Measurements from ENCODE around the gene NLE1. TPM values are rescaled to one million over a fixed set of nuclear protein-coding genes. Genes with fewer than 3 reads are reported as not detected.
"Not testable (repeated sequence)": the region's sequence is repeated elsewhere in the genome, so short reads cannot be mapped to it uniquely, and the experiment has no call there.

NLE1 gene
- total and polyA plus RNA-seq, 2 experiments from 2014 or later: 3.9 to 12.7 TPM

DNA sequence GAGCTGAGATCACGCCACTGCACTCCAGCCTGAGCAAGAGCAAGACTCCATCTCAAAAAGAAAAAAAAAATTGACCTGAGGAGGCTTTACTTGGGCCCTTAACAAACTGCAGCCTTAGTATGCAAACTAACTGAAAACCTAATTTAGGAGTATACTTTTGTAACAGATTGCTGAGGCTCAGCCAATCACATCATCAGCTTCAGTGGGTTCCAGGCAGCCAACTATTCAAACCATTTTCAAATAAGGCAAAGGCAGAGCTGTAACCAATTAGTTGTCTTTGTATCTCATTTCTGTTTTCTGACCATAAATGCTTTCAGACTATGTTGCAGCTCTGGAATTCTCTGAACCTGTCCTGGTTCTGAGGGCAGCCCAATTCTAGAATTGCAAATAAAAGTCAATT, 46.4 kb downstream of the NLE1 start:
- Histone ChIP-seq H3K9me3 (ENCODE audit: low read depth) (no peaks in the 10 kb centered on the region), H3K27me3 (no peaks in the 10 kb centered on the region), H2AFZ (no peak overlapping the region), H3K4me1 (ENCODE audit: insufficient read depth) (no peaks in the 10 kb centered on the region), H3K4me3 (no peak overlapping the region), H3K79me2 (no peaks in the 10 kb centered on the region), H3K36me3 (replicated peaks; ENCODE audit: insufficient read depth, low read depth) (no peaks in the 10 kb centered on the region), H3K27ac (no peak overlapping the region), H4K20me1 (ENCODE audit: insufficient read depth, poor library complexity, severe bottlenecking) (no peaks in the 10 kb centered on the region), H3K9me2 (replicated peaks; ENCODE audit: insufficient read depth) (no peaks in the 10 kb centered on the region), H3K4me2 (no peak overlapping the region)
- WGBS (ENCODE audit: low lambda C conversion rate, missing lambda C conversion rate): 94% methylated on average over 1 of the region's 1 CpG
- no peak for DNase-seq (ENCODE audit: low spot score)
- no peak for TF ChIP-seq EZH2phosphoT487 (IDR thresholded peaks at IDR 0.05; ENCODE audit: low read depth, severe bottlenecking, unreplicated experiment)
- TF ChIP-seq, protein P1, sequence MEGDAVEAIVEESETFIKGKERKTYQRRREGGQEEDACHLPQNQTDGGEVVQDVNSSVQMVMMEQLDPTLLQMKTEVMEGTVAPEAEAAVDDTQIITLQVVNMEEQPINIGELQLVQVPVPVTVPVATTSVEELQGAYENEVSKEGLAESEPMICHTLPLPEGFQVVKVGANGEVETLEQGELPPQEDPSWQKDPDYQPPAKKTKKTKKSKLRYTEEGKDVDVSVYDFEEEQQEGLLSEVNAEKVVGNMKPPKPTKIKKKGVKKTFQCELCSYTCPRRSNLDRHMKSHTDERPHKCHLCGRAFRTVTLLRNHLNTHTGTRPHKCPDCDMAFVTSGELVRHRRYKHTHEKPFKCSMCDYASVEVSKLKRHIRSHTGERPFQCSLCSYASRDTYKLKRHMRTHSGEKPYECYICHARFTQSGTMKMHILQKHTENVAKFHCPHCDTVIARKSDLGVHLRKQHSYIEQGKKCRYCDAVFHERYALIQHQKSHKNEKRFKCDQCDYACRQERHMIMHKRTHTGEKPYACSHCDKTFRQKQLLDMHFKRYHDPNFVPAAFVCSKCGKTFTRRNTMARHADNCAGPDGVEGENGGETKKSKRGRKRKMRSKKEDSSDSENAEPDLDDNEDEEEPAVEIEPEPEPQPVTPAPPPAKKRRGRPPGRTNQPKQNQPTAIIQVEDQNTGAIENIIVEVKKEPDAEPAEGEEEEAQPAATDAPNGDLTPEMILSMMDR (IDR thresholded peaks at IDR 0.05; ENCODE audit: poor library complexity): no peak
- no peak for TF ChIP-seq EZH2 (IDR thresholded peaks at IDR 0.05; ENCODE audit: borderline replicate concordance)

DNA sequence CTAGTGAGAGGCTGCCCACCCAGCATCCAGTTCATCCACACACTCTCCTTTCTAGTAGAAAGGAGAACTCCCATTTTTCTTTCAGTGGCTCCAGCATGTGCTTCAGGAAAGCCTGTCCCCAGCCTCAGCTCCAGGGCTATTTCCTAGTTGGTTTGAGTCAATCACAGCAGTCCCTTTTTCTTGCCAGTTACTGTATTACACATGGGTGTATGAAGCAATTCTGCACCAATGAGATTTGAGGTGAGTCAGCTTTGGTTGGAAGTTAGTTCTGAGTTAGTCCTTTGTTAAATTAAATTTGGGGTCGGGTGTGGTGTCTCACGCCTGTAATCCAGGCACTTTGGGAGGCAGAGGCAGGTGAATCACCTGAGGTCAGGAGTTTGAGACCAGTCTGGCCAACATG, 47.2 kb downstream of the NLE1 start:
- H3K27ac ChIP-seq: no peak overlapping the region
- H3K27me3 ChIP-seq: no peaks in the 10 kb centered on the region
- H4K20me1 ChIP-seq (ENCODE audit: insufficient read depth, poor library complexity, severe bottlenecking): no peaks in the 10 kb centered on the region
- TF ChIP-seq EZH2phosphoT487 (IDR thresholded peaks at IDR 0.05; ENCODE audit: low read depth, severe bottlenecking, unreplicated experiment) (no peak), EZH2 (IDR thresholded peaks at IDR 0.05; ENCODE audit: borderline replicate concordance) (no peak)
- TF ChIP-seq, protein P1 (IDR thresholded peaks at IDR 0.05; ENCODE audit: poor library complexity): no peak
- no peaks in the 10 kb centered on the region for H3K9me2 ChIP-seq (replicated peaks; ENCODE audit: insufficient read depth)
- no peaks in the 10 kb centered on the region for H3K79me2 ChIP-seq
- WGBS (ENCODE audit: low lambda C conversion rate, missing lambda C conversion rate): 85% methylated on average over 2 of the region's 2 CpGs
- H3K4me1 ChIP-seq (ENCODE audit: insufficient read depth): no peaks in the 10 kb centered on the region
- H2AFZ ChIP-seq: no peak overlapping the region
- no peak overlapping the region for H3K4me3 ChIP-seq
- no peaks in the 10 kb centered on the region for H3K36me3 ChIP-seq (replicated peaks; ENCODE audit: insufficient read depth, low read depth)
- H3K9me3 ChIP-seq (ENCODE audit: low read depth): no peaks in the 10 kb centered on the region
- no peak overlapping the region for H3K4me2 ChIP-seq
- DNase-seq (ENCODE audit: low spot score): no peak

DNA sequence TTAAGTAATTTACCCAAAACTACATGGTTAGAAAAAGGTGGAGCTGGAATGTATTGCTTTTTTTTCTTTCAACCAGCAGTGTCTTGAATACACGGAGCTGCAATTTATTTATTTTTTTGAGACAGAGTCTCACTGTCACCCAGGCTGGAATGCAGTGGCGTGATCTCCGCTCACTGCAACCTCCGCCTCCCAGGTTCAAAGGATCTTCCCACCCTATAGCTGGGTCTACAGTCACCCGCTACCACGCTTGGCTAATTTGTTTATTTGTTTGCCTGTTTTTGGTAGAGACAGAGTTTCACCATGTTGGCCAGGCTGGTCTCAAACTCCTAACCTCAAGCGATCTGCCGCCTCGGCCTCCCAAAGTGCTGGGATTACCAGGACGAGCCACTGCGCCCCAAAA, 51.4 kb downstream of the NLE1 start:
- peaks cover 15% of the 10 kb centered on the region for H3K79me2 ChIP-seq
- not testable (repeated sequence) for H2AFZ ChIP-seq; DNase-seq (ENCODE audit: low spot score); H3K4me3 ChIP-seq; H4K20me1 ChIP-seq (ENCODE audit: insufficient read depth, poor library complexity, severe bottlenecking); H3K27ac ChIP-seq; H3K9me2 ChIP-seq (replicated peaks; ENCODE audit: insufficient read depth); H3K4me1 ChIP-seq (ENCODE audit: insufficient read depth); H3K36me3 ChIP-seq (replicated peaks; ENCODE audit: insufficient read depth, low read depth); H3K9me3 ChIP-seq (ENCODE audit: low read depth); H3K27me3 ChIP-seq; H3K4me2 ChIP-seq
- WGBS (ENCODE audit: low lambda C conversion rate, missing lambda C conversion rate): 95% methylated on average over 11 of the region's 11 CpGs

DNA sequence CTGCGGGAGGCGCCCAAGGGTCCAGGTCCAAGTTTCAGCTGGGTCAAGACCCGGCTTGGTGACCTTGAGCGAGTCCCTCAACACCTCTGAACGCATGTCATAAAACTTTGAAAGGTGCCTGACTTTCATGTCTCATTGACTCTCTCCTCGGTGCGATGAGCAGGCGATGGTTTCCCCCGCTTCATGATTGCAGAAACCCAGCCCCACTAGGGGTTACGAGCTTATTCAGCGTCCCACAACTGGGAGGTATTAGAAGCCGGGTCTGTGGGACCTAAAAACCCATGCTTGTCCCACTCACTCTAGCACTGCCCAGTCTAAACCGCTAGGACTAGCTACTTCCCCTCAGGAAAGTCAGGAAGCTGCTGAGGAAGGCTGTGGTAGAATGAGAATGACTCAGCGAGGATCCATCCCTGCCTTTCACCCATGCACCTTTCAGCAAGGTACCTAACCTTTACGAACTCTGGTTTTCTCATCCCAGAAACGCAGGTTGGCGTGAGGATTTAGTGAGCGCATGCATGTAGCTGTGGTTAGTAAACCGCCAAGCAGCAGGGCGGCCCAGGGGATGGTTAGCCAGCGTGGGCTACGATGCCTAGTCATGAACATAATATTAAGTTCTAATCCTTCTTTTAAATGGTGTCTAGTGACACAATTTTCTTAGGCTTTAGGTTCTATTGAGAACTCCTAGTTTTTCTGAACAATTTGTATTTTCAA, 52.4 kb downstream of the NLE1 start:
- H3K4me2 ChIP-seq: peak overlapping the region; percentile 81
- no peaks in the 10 kb centered on the region for H4K20me1 ChIP-seq (ENCODE audit: insufficient read depth, poor library complexity, severe bottlenecking)
- peaks cover 7% of the 10 kb centered on the region for H3K4me1 ChIP-seq (ENCODE audit: insufficient read depth)
- no peaks in the 10 kb centered on the region for H3K9me2 ChIP-seq (replicated peaks; ENCODE audit: insufficient read depth)
- peak overlapping the region; percentile 72 for H2AFZ ChIP-seq
- DNase-seq (ENCODE audit: low spot score): peak; percentile 51
- no peak for TF ChIP-seq EZH2 (IDR thresholded peaks at IDR 0.05; ENCODE audit: borderline replicate concordance)
- no peak for TF ChIP-seq EZH2phosphoT487 (IDR thresholded peaks at IDR 0.05; ENCODE audit: low read depth, severe bottlenecking, unreplicated experiment)
- TF ChIP-seq, protein P1 (IDR thresholded peaks at IDR 0.05; ENCODE audit: poor library complexity): no peak
- 44% methylated on average over 22 of the region's 22 CpGs for WGBS (ENCODE audit: low lambda C conversion rate, missing lambda C conversion rate)
- H3K4me3 ChIP-seq: peak overlapping the region; percentile 24
- no peaks in the 10 kb centered on the region for H3K9me3 ChIP-seq (ENCODE audit: low read depth)
- H3K79me2 ChIP-seq: peaks cover 24% of the 10 kb centered on the region
- H3K36me3 ChIP-seq (replicated peaks; ENCODE audit: insufficient read depth, low read depth): no peaks in the 10 kb centered on the region
- H3K27me3 ChIP-seq: no peaks in the 10 kb centered on the region
- peak overlapping the region; percentile 59 for H3K27ac ChIP-seq
